HL-60 (cell line): ENCODE data around the gene UNC80.

Source experiments
- POLR2AphosphoS5 ChIP-seq: IDR thresholded peaks from 2 replicates; pipeline ENCODE4 v1.6.1; 2012; ENCODE audit warnings: low read depth
- TF ChIP-seq, protein P1 (sequence below): IDR thresholded peaks from one replicate; pipeline ENCODE4 v1.5.1; 2011; ENCODE audit warnings: low read length, control low read depth, inconsistent platforms; ENCODE audit not compliant: insufficient read depth

DNA sequence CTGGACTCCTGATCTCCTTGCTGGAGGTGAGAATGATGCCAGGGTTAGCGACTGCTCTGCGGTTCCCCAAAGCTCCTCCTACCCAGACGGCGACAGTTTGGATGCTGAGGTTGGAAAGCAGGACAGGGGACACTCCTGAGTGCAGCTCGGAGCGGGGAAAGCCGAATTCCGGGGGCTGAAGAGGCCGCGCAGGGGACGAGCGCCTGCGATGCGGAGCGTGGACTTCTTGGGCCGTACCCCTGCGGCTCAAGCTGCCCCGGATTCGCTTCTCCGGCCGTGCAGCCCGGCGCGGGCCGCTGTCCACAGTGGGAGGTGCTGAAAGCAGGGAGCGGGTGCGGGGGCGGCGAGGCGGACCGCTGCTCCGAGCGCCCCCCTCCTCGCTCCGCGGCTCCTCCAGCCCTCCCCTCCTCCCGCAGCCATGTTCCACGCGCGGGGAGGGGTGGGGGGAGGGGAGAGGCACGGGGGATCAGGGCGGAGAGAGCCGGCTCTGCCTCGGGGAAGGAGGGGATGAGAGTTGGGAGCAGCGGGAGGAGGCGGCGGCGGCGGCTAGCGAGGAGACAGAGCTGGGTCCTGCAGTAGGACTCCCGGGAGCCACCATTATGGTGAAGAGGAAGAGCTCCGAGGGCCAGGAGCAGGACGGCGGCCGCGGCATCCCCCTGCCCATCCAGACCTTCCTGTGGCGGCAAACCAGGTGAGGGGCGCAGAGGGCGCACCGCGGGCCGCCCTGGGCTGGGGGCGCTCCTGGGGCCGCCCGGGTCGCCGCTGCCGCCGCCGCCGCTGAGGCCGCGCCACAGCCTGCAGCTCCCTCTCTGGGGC is at the start of gene UNC80:
- TF ChIP-seq, protein P1, sequence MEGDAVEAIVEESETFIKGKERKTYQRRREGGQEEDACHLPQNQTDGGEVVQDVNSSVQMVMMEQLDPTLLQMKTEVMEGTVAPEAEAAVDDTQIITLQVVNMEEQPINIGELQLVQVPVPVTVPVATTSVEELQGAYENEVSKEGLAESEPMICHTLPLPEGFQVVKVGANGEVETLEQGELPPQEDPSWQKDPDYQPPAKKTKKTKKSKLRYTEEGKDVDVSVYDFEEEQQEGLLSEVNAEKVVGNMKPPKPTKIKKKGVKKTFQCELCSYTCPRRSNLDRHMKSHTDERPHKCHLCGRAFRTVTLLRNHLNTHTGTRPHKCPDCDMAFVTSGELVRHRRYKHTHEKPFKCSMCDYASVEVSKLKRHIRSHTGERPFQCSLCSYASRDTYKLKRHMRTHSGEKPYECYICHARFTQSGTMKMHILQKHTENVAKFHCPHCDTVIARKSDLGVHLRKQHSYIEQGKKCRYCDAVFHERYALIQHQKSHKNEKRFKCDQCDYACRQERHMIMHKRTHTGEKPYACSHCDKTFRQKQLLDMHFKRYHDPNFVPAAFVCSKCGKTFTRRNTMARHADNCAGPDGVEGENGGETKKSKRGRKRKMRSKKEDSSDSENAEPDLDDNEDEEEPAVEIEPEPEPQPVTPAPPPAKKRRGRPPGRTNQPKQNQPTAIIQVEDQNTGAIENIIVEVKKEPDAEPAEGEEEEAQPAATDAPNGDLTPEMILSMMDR = no peak
- TF ChIP-seq POLR2AphosphoS5 = no peak
